ENCODE results near the gene CDHR2.

- TF ChIP-seq CTCF (IDR thresholded peaks at IDR 0.05), result no peak
- TF ChIP-seq POLR2AphosphoS5 (IDR thresholded peaks at IDR 0.05; ENCODE audit: insufficient read depth in 1 of 2, low read depth in 1 of 2), result no peak
- no peak for TF ChIP-seq POLR2A (IDR thresholded peaks at IDR 0.05)
These were observed 57.7 kb downstream of the CDHR2 start for GRCh38 chr5:176606875-176607274.
